GM12878 (cell line): Measurements from ENCODE around the gene KNSTRN. TPM values are rescaled to one million over a fixed set of nuclear protein-coding genes. Genes with fewer than 3 reads are reported as not detected.

Experiments
- ASH2L ChIP-seq: fragments of 300-600, 200-600 bp; sonication (generic); IDR thresholded peaks from 2 replicates; pipeline ENCODE4 v1.6.1; 2017; ENCODE audit warnings: low read depth, mild to moderate bottlenecking, borderline replicate concordance
- ATF7 ChIP-seq: fragments of 450-650 bp; IDR thresholded peaks from 2 replicates; pipeline ENCODE4 v1.6.1; 2016; ENCODE audit warnings: low read depth, mild to moderate bottlenecking
- BHLHE40 ChIP-seq, 2 experiments: fragments of 450-650 bp in 1 of 2; IDR thresholded peaks; 2 replicates each; pipeline ENCODE4 v1.6.1; 2011 to 2017; ENCODE audit warnings: low read depth in 2 of 2, borderline replicate concordance in 1 of 2, improper control_type of control experiment in 1 of 2, low read length in 1 of 2, mild to moderate bottlenecking in 1 of 2
- EP300 ChIP-seq, 2 experiments: fragments of 150-350 bp in 1 of 2; IDR thresholded peaks; 2 replicates each; pipeline ENCODE4 v1.6.1; 2011 to 2012; ENCODE audit warnings: low read depth in 2 of 2, low read length in 2 of 2, borderline replicate concordance in 1 of 2, improper control_type of control experiment in 1 of 2, inconsistent platforms in 1 of 2; ENCODE audit not compliant: control insufficient read depth in 1 of 2
- GABPA ChIP-seq: IDR thresholded peaks from 2 replicates; pipeline ENCODE4 v1.6.1; 2014; ENCODE audit warnings: antibody characterized with exemption, low read depth, mild to moderate bottlenecking, inconsistent platforms
- HDAC2 ChIP-seq: fragments of 200-600 bp; sonication (generic); IDR thresholded peaks from 2 replicates; pipeline ENCODE4 v1.6.1; 2017
- IRF4 ChIP-seq: IDR thresholded peaks from 2 replicates; pipeline ENCODE4 v1.6.1; 2011; ENCODE audit warnings: low read depth, low read length
- JUNB ChIP-seq: IDR thresholded peaks from 2 replicates; pipeline ENCODE4 v1.6.1; 2016; ENCODE audit warnings: antibody characterized with exemption, mild to moderate bottlenecking
- NFIC ChIP-seq: IDR thresholded peaks from 2 replicates; pipeline ENCODE4 v1.6.1; 2012; ENCODE audit warnings: low read depth, mild to moderate bottlenecking, inconsistent platforms, low read length, moderate library complexity
- PBX3 ChIP-seq: IDR thresholded peaks from 2 replicates; pipeline ENCODE4 v1.6.1; 2011; ENCODE audit warnings: mild to moderate bottlenecking, low read depth, low read length, moderate library complexity; ENCODE audit not compliant: insufficient replicate concordance
- RELA ChIP-seq: fragments of 450-650 bp; IDR thresholded peaks from 2 replicates; pipeline ENCODE4 v1.8.0; 2014; ENCODE audit warnings: borderline replicate concordance; ENCODE audit not compliant: partially characterized antibody
- RUNX3 ChIP-seq: IDR thresholded peaks from 2 replicates; pipeline ENCODE4 v1.6.1; 2012; ENCODE audit warnings: low read length, inconsistent platforms
- SPI1 ChIP-seq: IDR thresholded peaks from 2 replicates; pipeline ENCODE4 v1.6.1; 2011; ENCODE audit warnings: low read depth, mild to moderate bottlenecking, low read length, moderate library complexity, borderline replicate concordance; ENCODE audit not compliant: insufficient read depth
- TCF12 ChIP-seq: IDR thresholded peaks from 2 replicates; pipeline ENCODE4 v1.6.1; 2011; ENCODE audit warnings: low read depth, mild to moderate bottlenecking, low read length
- YBX1 ChIP-seq: fragments of 450-650 bp; IDR thresholded peaks from 2 replicates; pipeline ENCODE4 v1.6.1; 2016; ENCODE audit warnings: antibody characterized with exemption
- ZNF274 ChIP-seq: IDR thresholded peaks from one replicate; pipeline ENCODE4 v1.8.0; 2011; ENCODE audit not compliant: insufficient read length, insufficient read depth
- ZNF384 ChIP-seq: IDR thresholded peaks from 2 replicates; pipeline ENCODE4 v1.6.1; 2012; ENCODE audit warnings: low read depth, mild to moderate bottlenecking, low read length, improper control_type of control experiment, borderline replicate concordance
- ZNF622 ChIP-seq: fragments of 450-650 bp; IDR thresholded peaks from 2 replicates; pipeline ENCODE4 v1.6.1; 2017; ENCODE audit warnings: mild to moderate bottlenecking, inconsistent platforms
- polyA plus RNA-seq, 11 experiments: library from polyadenylated mRNA; depleted of rRNA in 4 of 11; unstranded in 6 of 11; stranded (reverse) in 5 of 11; fragments of >200 nt; fragmentation: Nextera tagmentation in 4 of 11; fragmentation: Illumina TruSeq in 1 of 11; extraction: Ambion mirVana in 4 of 11; extraction: Trizol in 1 of 11; gene quantifications; 1 replicate in 1 of 11; 2 replicates in 10 of 11; pipeline versions ENCODE4 v1.2.1 to v1.2.3, GENCODE V29; 2011 to 2016; ENCODE audit warnings: inconsistent platforms in 2 of 11, missing spikeins in 2 of 11, low read depth in 1 of 11
- total RNA-seq, 4 experiments: library from RNA; depleted of rRNA in 3 of 4; stranded (reverse); fragments of >200 nt in 3 of 4; fragmentation: Illumina TruSeq in 1 of 4; extraction: Trizol in 1 of 4; gene quantifications; 2 replicates each; pipeline versions ENCODE4 v1.2.1 to v1.2.3, GENCODE V29; 2013 to 2021
- TF ChIP-seq, protein P1 (sequence below): fragments of 150-350 bp; IDR thresholded peaks from 2 replicates; pipeline ENCODE4 v1.6.1; 2014; ENCODE audit warnings: mild to moderate bottlenecking, low read depth, low read length
- TF ChIP-seq, protein P2 (sequence below): fragments of 450-650 bp; formaldehyde crosslinking; IDR thresholded peaks from 2 replicates; pipeline ENCODE4 v1.5.0; 2022; ENCODE audit warnings: mild to moderate bottlenecking, missing genetic modification characterization
- TF ChIP-seq, protein P3 (sequence below): fragments of 450-650 bp; IDR thresholded peaks from 2 replicates; pipeline ENCODE4 v1.6.1; 2017; ENCODE audit warnings: antibody characterized with exemption, mild to moderate bottlenecking, moderate library complexity

KNSTRN gene
- total and polyA plus RNA-seq, 10 of the 15 experiments (the other 5 are each of a cell fraction or from before 2014, with no cell fraction given): 30.3 to 72.1 (median 47.1) TPM

- no peak for TF ChIP-seq EP300 (IDR thresholded peaks at IDR 0.05; ENCODE audit: borderline replicate concordance in 1 of 2, control insufficient read depth in 1 of 2, low read depth in 2 of 2, low read length in 2 of 2)
- TF ChIP-seq NFIC: no peak
- TF ChIP-seq BHLHE40 (IDR thresholded peaks at IDR 0.05; ENCODE audit: borderline replicate concordance in 1 of 2, low read depth in 2 of 2, low read length in 1 of 2): peak; percentile 35 to 54; a peak in 1 of 4 replicates
- TF ChIP-seq, protein P1, sequence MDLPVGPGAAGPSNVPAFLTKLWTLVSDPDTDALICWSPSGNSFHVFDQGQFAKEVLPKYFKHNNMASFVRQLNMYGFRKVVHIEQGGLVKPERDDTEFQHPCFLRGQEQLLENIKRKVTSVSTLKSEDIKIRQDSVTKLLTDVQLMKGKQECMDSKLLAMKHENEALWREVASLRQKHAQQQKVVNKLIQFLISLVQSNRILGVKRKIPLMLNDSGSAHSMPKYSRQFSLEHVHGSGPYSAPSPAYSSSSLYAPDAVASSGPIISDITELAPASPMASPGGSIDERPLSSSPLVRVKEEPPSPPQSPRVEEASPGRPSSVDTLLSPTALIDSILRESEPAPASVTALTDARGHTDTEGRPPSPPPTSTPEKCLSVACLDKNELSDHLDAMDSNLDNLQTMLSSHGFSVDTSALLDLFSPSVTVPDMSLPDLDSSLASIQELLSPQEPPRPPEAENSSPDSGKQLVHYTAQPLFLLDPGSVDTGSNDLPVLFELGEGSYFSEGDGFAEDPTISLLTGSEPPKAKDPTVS: no peak
- TF ChIP-seq IRF4: no peak
- TF ChIP-seq SPI1: 0 out of 2 replicates have a peak, but pooled peaks have one; percentile 4
- TF ChIP-seq, protein P2, sequence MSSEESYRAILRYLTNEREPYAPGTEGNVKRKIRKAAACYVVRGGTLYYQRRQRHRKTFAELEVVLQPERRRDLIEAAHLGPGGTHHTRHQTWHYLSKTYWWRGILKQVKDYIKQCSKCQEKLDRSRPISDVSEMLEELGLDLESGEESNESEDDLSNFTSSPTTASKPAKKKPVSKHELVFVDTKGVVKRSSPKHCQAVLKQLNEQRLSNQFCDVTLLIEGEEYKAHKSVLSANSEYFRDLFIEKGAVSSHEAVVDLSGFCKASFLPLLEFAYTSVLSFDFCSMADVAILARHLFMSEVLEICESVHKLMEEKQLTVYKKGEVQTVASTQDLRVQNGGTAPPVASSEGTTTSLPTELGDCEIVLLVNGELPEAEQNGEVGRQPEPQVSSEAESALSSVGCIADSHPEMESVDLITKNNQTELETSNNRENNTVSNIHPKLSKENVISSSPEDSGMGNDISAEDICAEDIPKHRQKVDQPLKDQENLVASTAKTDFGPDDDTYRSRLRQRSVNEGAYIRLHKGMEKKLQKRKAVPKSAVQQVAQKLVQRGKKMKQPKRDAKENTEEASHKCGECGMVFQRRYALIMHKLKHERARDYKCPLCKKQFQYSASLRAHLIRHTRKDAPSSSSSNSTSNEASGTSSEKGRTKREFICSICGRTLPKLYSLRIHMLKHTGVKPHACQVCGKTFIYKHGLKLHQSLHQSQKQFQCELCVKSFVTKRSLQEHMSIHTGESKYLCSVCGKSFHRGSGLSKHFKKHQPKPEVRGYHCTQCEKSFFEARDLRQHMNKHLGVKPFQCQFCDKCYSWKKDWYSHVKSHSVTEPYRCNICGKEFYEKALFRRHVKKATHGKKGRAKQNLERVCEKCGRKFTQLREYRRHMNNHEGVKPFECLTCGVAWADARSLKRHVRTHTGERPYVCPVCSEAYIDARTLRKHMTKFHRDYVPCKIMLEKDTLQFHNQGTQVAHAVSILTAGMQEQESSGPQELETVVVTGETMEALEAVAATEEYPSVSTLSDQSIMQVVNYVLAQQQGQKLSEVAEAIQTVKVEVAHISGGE (CRISPR knock-in tag): no peak
- no peak for TF ChIP-seq GABPA
- no peak for TF ChIP-seq ZNF622
- TF ChIP-seq ATF7: no peak
- TF ChIP-seq RELA: no peak
- TF ChIP-seq ZNF274: no peak
- no peak for TF ChIP-seq JUNB
- TF ChIP-seq YBX1: no peak
- peak; percentile 44; the same call in 1 of the 2 replicates for TF ChIP-seq TCF12
- no peak for TF ChIP-seq PBX3
- TF ChIP-seq ASH2L: no peak
- TF ChIP-seq ZNF384: no peak
- TF ChIP-seq RUNX3: no peak
- TF ChIP-seq HDAC2: no peak
- TF ChIP-seq, protein P3, sequence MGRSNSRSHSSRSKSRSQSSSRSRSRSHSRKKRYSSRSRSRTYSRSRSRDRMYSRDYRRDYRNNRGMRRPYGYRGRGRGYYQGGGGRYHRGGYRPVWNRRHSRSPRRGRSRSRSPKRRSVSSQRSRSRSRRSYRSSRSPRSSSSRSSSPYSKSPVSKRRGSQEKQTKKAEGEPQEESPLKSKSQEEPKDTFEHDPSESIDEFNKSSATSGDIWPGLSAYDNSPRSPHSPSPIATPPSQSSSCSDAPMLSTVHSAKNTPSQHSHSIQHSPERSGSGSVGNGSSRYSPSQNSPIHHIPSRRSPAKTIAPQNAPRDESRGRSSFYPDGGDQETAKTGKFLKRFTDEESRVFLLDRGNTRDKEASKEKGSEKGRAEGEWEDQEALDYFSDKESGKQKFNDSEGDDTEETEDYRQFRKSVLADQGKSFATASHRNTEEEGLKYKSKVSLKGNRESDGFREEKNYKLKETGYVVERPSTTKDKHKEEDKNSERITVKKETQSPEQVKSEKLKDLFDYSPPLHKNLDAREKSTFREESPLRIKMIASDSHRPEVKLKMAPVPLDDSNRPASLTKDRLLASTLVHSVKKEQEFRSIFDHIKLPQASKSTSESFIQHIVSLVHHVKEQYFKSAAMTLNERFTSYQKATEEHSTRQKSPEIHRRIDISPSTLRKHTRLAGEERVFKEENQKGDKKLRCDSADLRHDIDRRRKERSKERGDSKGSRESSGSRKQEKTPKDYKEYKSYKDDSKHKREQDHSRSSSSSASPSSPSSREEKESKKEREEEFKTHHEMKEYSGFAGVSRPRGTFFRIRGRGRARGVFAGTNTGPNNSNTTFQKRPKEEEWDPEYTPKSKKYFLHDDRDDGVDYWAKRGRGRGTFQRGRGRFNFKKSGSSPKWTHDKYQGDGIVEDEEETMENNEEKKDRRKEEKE: no peak
These were observed 14.6 kb upstream of the KNSTRN start (continued) for GRCh38 chr15:40367686-40368611.
